Gastrocnemius medialis (tissue), 4 donors: Measurements from ENCODE around the gene STK17A.

Experiments
- CTCF ChIP-seq, 5 experiments: fragments of 450-650 bp in 3 of 5; fragments of 200-600 bp in 2 of 5; sonication (generic) in 2 of 5; IDR thresholded peaks in 4 of 5; conservative IDR thresholded peaks in 1 of 5; 1 replicate in 4 of 5; 2 replicates in 1 of 5; pipeline ENCODE4 v1.5.1; 2016 to 2019; ENCODE audit warnings: antibody characterized with exemption in 5 of 5, mild to moderate bottlenecking in 3 of 5, moderate library complexity in 3 of 5
- POLR2A ChIP-seq, 2 donors: fragments of 450-650 bp; IDR thresholded peaks; one replicate each; pipeline ENCODE4 v1.6.1; 2017; ENCODE audit warnings: antibody characterized with exemption in 2 of 2, mild to moderate bottlenecking in 2 of 2, moderate library complexity in 2 of 2

- no peak for TF ChIP-seq CTCF (IDR thresholded peaks at IDR 0.05 in 4 of 5, conservative IDR thresholded peaks at IDR 0.05 in 1 of 5)
- no peak for TF ChIP-seq POLR2A (IDR thresholded peaks at IDR 0.05)
Measured at GRCh38 chr7:43552122-43552521, 30.8 kb upstream of the STK17A start.
